HCT116 (cell line): ENCODE measurements around the gene RSRC1. TPM values are rescaled to one million over a fixed set of nuclear protein-coding genes. Genes with fewer than 3 reads are reported as not detected.

Experiments used
- ATAC-seq: fragments of 200-7000 bp; cut with Tn5 transposase; 2 replicates; pipeline ENCODE4 v1.9.1; 2020; ENCODE audit warnings: mild to moderate bottlenecking, moderate library complexity
- BruUV-seq: library from RNA; stranded (reverse); fragments of 400-500 nt; replicated peaks from 2 replicates; lab custom pipeline; 2021; lab: Mats Ljungman, UMichigan
- CTCF ChIA-PET: fragments of 300-600 bp; sonication (Branson Sonifier 250); formaldehyde crosslinking; loops from one replicate; lab custom pipeline; 2021; ENCODE audit warnings: antibody characterized with exemption; lab: Charles Lee
- POLR2A ChIA-PET: fragments of 300-600, 350-600 bp; sonication (Branson Sonifier 250); formaldehyde crosslinking; loops from one replicate; lab custom pipeline; 2021; ENCODE audit warnings: antibody characterized with exemption; lab: Charles Lee
- RAD21 ChIA-PET, 2 experiments: fragments of 300-600 bp; sonication (Branson Sonifier 250); formaldehyde crosslinking; loops; one replicate each; lab custom pipeline; 2023; ENCODE audit warnings: low total read pairs in 2 of 2; ENCODE audit not compliant: uncharacterized antibody in 2 of 2, unreplicated experiment in 2 of 2, low non-redundant PET in 1 of 2; lab: Charles Lee
- DNase-seq: peaks from one replicate; pipeline ENCODE4 v3.0.0-alpha.2; 2010; ENCODE audit warnings: low read depth, low spot score
- H2AFZ ChIP-seq: fragments of 200-600 bp; shearing (Covaris generic), sonication (generic); 2 replicates; pipeline ENCODE4 v1.6.1; 2017; ENCODE audit warnings: low read depth, mixed run types, mixed read lengths, antibody characterized with exemption, low read length; ENCODE audit not compliant: poor library complexity, severe bottlenecking
- H3K27ac ChIP-seq: 2 replicates; pipeline ENCODE4 v1.5.1; 2012; ENCODE audit warnings: low read depth, low read length
- H3K27me3 ChIP-seq: fragments of 200-600 bp; sonication (generic); 2 replicates; pipeline ENCODE4 v1.6.1; 2016; ENCODE audit warnings: mixed run types, low read length, mixed read lengths; ENCODE audit not compliant: insufficient read depth
- H3K36me3 ChIP-seq, 2 experiments: fragments of 200-500 bp in 1 of 2; fragments of 200-600 bp in 1 of 2; sonication (Bioruptor generic) in 1 of 2; sonication (generic) in 1 of 2; 2 replicates each; pipeline versions ENCODE4 v1.5.1 to v1.6.1; 2014 to 2016; ENCODE audit warnings: low read length in 2 of 2, inconsistent platforms in 1 of 2, mixed read lengths in 1 of 2, mixed run types in 1 of 2; ENCODE audit not compliant: insufficient read depth in 2 of 2, control insufficient read depth in 1 of 2
- H3K4me1 ChIP-seq, 2 experiments: fragments of 200-600 bp in 1 of 2; sonication (generic) in 1 of 2; 2 replicates each; pipeline versions ENCODE4 v1.5.1 to v1.6.1; 2012 to 2017; ENCODE audit warnings: low read length in 2 of 2, inconsistent platforms in 1 of 2, mild to moderate bottlenecking in 1 of 2, mixed read lengths in 1 of 2, mixed run types in 1 of 2, moderate library complexity in 1 of 2; ENCODE audit not compliant: insufficient read depth in 2 of 2, control insufficient read depth in 1 of 2
- H3K4me2 ChIP-seq: fragments of 200-600 bp; sonication (generic); 2 replicates; pipeline ENCODE4 v1.6.1; 2017; ENCODE audit warnings: mixed run types, low read length, mixed read lengths
- H3K4me3 ChIP-seq, 2 experiments: fragments of 200-600 bp in 1 of 2; sonication (generic) in 1 of 2; replicated peaks in 1 of 2; 2 replicates each; pipeline ENCODE4 v1.5.1; 2011 to 2016; ENCODE audit warnings: low read length in 2 of 2, control low read depth in 1 of 2, low read depth in 1 of 2, mild to moderate bottlenecking in 1 of 2, mixed read lengths in 1 of 2, mixed run types in 1 of 2
- H3K79me2 ChIP-seq: fragments of 200-600 bp; sonication (generic); 2 replicates; pipeline ENCODE4 v1.6.1; 2017; ENCODE audit warnings: mild to moderate bottlenecking, mixed run types, low read length, moderate library complexity, mixed read lengths; ENCODE audit not compliant: insufficient read depth
- H3K9ac ChIP-seq: fragments of 200-600 bp; sonication (generic); 2 replicates; pipeline ENCODE4 v1.6.1; 2016; ENCODE audit warnings: low read length, mixed read lengths
- H3K9me2 ChIP-seq: fragments of 200-600 bp; sonication (generic), shearing (Covaris generic); 2 replicates; pipeline ENCODE4 v1.6.1; 2017; ENCODE audit warnings: mixed run types, mild to moderate bottlenecking, moderate library complexity; ENCODE audit not compliant: insufficient read depth
- H3K9me3 ChIP-seq, 2 experiments: fragments of 200-500 bp in 1 of 2; fragments of 200-600 bp in 1 of 2; sonication (Bioruptor generic) in 1 of 2; sonication (generic) in 1 of 2; 2 replicates each; pipeline ENCODE4 v1.6.1; 2014 to 2017; ENCODE audit warnings: low read length in 2 of 2, mixed read lengths in 2 of 2, inconsistent platforms in 1 of 2, low read depth in 1 of 2, mild to moderate bottlenecking in 1 of 2, mixed run types in 1 of 2, moderate library complexity in 1 of 2; ENCODE audit not compliant: control insufficient read depth in 1 of 2, insufficient read depth in 1 of 2
- H4K20me1 ChIP-seq: fragments of 200-600 bp; sonication (generic), shearing (Covaris generic); 2 replicates; pipeline ENCODE4 v1.6.1; 2017; ENCODE audit warnings: mixed run types, mild to moderate bottlenecking, moderate library complexity; ENCODE audit not compliant: insufficient read depth
- ELF1 ChIP-seq: IDR thresholded peaks from 2 replicates; pipeline ENCODE4 v1.6.1; 2012; ENCODE audit warnings: low read depth, borderline replicate concordance
- POLR2A ChIP-seq: IDR thresholded peaks from 2 replicates; pipeline ENCODE4 v1.7.0; 2011; ENCODE audit warnings: borderline replicate concordance; ENCODE audit not compliant: insufficient read depth, insufficient read length; ENCODE audit errors: extremely low read depth
- REST ChIP-seq: IDR thresholded peaks from 2 replicates; pipeline ENCODE4 v1.6.1; 2012; ENCODE audit warnings: low read depth
- SP1 ChIP-seq: IDR thresholded peaks from 2 replicates; pipeline ENCODE4 v1.6.1; 2012; ENCODE audit warnings: low read depth
- ZNF274 ChIP-seq: fragments of 200-500 bp; sonication (Bioruptor generic); IDR thresholded peaks from 2 replicates; pipeline ENCODE4 v1.6.1; 2014; ENCODE audit warnings: mild to moderate bottlenecking, low read depth, low read length, inconsistent platforms
- intact Hi-C: fragments of 100-400 bp; cut with micrococcal nuclease; formaldehyde crosslinking; loops from 2 replicates; pipeline ENCODE4 v1.10.0; 2022
- total RNA-seq: library from RNA; stranded (reverse); gene quantifications from one replicate; pipeline ENCODE4 v1.2.1, GENCODE V29; 2021; ENCODE audit not compliant: unreplicated experiment
- TF ChIP-seq, protein P1 (sequence below), 3 experiments: fragments of 200-600 bp in 1 of 3; sonication (generic) in 1 of 3; IDR thresholded peaks in 2 of 3; conservative IDR thresholded peaks in 1 of 3; 2 replicates each; pipeline ENCODE4 v1.5.1; 2012 to 2017; ENCODE audit warnings: low read depth in 2 of 3, low read length in 2 of 3, antibody characterized with exemption in 1 of 3, borderline replicate concordance in 1 of 3, control low read depth in 1 of 3, mild to moderate bottlenecking in 1 of 3, mixed read lengths in 1 of 3, mixed run types in 1 of 3, moderate library complexity in 1 of 3; ENCODE audit not compliant: insufficient read depth in 1 of 3
- TF ChIP-seq, protein P2 (sequence below): IDR thresholded peaks from 2 replicates; pipeline ENCODE4 v1.6.1; 2012

RSRC1 gene
- total RNA-seq, 1 experiment from 2014 or later, result 37.1 TPM

DNA sequence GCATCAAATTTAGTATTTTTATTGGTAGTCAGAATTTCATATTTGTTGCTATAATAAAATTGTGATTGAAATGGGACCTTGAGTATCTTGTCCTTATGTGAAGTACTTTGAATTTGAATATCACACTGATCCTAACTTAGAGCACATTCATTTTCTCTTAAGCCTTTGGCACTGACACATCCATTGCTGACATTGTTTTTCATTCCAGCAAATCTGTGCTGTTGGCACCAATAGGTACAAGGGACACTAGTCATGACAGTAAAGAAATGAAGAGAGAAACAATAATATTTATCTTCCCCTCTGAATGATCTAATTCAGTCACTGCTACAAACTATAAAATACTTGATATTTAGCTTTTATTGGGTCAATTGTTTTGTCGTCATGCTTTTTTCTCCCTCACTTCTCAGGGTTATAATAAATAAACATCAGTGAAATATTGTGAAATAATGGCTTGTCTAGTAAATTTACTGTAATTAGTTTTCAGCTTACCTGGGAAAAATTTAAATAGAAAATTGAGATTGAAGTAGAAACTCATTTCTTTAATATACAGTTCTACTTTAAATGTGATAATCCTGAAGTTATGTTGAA, 294.3 kb downstream of the RSRC1 start:
- no peaks in the 10 kb centered on the region for H3K36me3 ChIP-seq
- no peak overlapping the region for H3K4me2 ChIP-seq
- intact Hi-C loops, result no loop called here
- ChIA-PET RAD21 (no interaction called here), POLR2A (no interaction called here), CTCF (no interaction called here)
- H3K27ac ChIP-seq, result no peak overlapping the region
- no peaks in the 10 kb centered on the region for H3K9me2 ChIP-seq
- no peak for DNase-seq
- H3K4me1 ChIP-seq, result no peaks in the 10 kb centered on the region
- no peaks in the 10 kb centered on the region for H4K20me1 ChIP-seq
- H3K4me3 ChIP-seq, result no peak overlapping the region
- ATAC-seq, result no peak
- TF ChIP-seq SP1 (no peak), ELF1 (no peak), ZNF274 (no peak), POLR2A (no peak), REST (no peak)
- TF ChIP-seq, protein P1, sequence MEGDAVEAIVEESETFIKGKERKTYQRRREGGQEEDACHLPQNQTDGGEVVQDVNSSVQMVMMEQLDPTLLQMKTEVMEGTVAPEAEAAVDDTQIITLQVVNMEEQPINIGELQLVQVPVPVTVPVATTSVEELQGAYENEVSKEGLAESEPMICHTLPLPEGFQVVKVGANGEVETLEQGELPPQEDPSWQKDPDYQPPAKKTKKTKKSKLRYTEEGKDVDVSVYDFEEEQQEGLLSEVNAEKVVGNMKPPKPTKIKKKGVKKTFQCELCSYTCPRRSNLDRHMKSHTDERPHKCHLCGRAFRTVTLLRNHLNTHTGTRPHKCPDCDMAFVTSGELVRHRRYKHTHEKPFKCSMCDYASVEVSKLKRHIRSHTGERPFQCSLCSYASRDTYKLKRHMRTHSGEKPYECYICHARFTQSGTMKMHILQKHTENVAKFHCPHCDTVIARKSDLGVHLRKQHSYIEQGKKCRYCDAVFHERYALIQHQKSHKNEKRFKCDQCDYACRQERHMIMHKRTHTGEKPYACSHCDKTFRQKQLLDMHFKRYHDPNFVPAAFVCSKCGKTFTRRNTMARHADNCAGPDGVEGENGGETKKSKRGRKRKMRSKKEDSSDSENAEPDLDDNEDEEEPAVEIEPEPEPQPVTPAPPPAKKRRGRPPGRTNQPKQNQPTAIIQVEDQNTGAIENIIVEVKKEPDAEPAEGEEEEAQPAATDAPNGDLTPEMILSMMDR (IDR thresholded peaks at IDR 0.05 in 2 of 3, conservative IDR thresholded peaks at IDR 0.05 in 1 of 3; ENCODE audit: borderline replicate concordance in 1 of 3, insufficient read depth in 1 of 3, low read depth in 2 of 3, low read length in 2 of 3), result no peak
- TF ChIP-seq, protein P2, sequence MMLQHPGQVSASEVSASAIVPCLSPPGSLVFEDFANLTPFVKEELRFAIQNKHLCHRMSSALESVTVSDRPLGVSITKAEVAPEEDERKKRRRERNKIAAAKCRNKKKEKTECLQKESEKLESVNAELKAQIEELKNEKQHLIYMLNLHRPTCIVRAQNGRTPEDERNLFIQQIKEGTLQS, result no peak
- H3K27me3 ChIP-seq, result no peaks in the 10 kb centered on the region
- no peaks in the 10 kb centered on the region for H3K79me2 ChIP-seq
- no peaks in the 10 kb centered on the region for H3K9me3 ChIP-seq
- H2AFZ ChIP-seq, result no peak overlapping the region
- BruUV-seq, result no TSS peak
- H3K9ac ChIP-seq, result no peak overlapping the region
